H1 (cell line): ENCODE results near the gene LRRK1. TPM values are rescaled to one million over a fixed set of nuclear protein-coding genes. Genes with fewer than 3 reads are reported as not detected.

Experiments used
- BCL11A ChIP-seq, 2 experiments: IDR thresholded peaks; one replicate each; pipeline ENCODE4 v1.6.1; 2011; ENCODE audit warnings: low read depth in 2 of 2, low read length in 2 of 2, mild to moderate bottlenecking in 2 of 2
- JUND ChIP-seq: IDR thresholded peaks from 2 replicates; pipeline ENCODE4 v1.6.1; 2011; ENCODE audit warnings: mild to moderate bottlenecking, improper control_type of control experiment, low read length
- TEAD4 ChIP-seq: IDR thresholded peaks from 2 replicates; pipeline ENCODE4 v1.6.1; 2012; ENCODE audit warnings: low read depth, low read length, inconsistent platforms, mixed read lengths
- polyA plus RNA-seq, 7 experiments: library from polyadenylated mRNA; depleted of rRNA in 3 of 7; stranded (reverse) in 5 of 7; unstranded in 2 of 7; fragments of >200 nt in 5 of 7; fragments of 200-250 nt in 2 of 7; gene quantifications; 1 replicate in 5 of 7; 2 replicates in 1 of 7; 4 replicates in 1 of 7; pipeline versions ENCODE4 v1.2.1 to v1.2.3, GENCODE V29; 2011 to 2013; ENCODE audit warnings: missing spikeins in 2 of 7, mixed read lengths in 2 of 7
- total RNA-seq: library from RNA; stranded (reverse); fragmentation: NEBNext Ultra II Directional; extraction: Animal tissue kit (Norgen Biotek cat#: 25700); gene quantifications from 2 replicates; pipeline ENCODE4 v1.2.1, GENCODE V29; 2021
- TF ChIP-seq, protein P1 (sequence below): fragments of 300-600 bp; sonication (generic); IDR thresholded peaks from 2 replicates; pipeline ENCODE4 v1.7.1; 2012; ENCODE audit warnings: low read length, moderate library complexity, mild to moderate bottlenecking, inconsistent platforms; ENCODE audit not compliant: insufficient replicate concordance

The LRRK1 gene
- total and polyA plus RNA-seq, 2 of the 8 experiments (the other 6 are each of a cell fraction or from before 2014, with no cell fraction given) = 1.2 to 3.6 TPM

DNA sequence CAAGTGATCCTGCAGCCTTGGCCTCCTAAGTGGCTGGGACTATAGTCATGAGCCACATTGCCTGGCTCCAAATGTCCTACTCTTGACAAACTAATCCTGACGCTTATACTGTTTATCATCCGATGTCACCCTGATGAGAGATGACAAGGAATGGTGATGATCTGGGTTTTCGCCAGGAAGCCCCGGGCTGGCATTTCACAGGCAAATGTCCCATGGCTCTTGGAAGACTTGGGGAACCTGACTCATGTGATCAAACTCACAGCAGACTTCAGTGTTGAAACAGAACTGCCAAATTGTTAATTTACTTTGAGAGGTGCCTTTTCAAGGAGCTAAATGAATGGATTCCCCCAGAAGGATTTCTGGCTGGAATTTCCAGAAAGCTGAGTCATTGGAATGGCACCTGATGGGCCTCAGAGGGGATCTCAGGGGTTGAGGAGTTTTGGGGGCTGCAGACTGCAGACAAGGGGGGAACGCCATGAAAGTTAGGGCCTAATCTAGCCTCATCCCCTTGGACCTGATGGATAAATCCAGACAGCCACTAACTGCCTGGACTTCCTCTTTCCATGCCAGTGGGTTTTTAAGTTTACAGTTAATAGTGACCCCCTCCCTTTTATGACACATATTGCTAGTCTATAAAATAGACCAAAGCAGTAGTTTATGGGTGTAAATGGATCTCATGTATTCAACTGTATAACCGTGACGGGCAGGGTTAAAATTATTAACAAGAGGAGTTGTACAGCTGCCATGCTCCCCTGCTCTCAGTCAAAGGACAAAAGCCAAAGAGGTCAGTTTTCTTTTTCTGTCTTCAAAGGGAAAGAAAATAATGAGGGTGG is 186.1 kb downstream of the LRRK1 start (continued):
- TF ChIP-seq, protein P1, sequence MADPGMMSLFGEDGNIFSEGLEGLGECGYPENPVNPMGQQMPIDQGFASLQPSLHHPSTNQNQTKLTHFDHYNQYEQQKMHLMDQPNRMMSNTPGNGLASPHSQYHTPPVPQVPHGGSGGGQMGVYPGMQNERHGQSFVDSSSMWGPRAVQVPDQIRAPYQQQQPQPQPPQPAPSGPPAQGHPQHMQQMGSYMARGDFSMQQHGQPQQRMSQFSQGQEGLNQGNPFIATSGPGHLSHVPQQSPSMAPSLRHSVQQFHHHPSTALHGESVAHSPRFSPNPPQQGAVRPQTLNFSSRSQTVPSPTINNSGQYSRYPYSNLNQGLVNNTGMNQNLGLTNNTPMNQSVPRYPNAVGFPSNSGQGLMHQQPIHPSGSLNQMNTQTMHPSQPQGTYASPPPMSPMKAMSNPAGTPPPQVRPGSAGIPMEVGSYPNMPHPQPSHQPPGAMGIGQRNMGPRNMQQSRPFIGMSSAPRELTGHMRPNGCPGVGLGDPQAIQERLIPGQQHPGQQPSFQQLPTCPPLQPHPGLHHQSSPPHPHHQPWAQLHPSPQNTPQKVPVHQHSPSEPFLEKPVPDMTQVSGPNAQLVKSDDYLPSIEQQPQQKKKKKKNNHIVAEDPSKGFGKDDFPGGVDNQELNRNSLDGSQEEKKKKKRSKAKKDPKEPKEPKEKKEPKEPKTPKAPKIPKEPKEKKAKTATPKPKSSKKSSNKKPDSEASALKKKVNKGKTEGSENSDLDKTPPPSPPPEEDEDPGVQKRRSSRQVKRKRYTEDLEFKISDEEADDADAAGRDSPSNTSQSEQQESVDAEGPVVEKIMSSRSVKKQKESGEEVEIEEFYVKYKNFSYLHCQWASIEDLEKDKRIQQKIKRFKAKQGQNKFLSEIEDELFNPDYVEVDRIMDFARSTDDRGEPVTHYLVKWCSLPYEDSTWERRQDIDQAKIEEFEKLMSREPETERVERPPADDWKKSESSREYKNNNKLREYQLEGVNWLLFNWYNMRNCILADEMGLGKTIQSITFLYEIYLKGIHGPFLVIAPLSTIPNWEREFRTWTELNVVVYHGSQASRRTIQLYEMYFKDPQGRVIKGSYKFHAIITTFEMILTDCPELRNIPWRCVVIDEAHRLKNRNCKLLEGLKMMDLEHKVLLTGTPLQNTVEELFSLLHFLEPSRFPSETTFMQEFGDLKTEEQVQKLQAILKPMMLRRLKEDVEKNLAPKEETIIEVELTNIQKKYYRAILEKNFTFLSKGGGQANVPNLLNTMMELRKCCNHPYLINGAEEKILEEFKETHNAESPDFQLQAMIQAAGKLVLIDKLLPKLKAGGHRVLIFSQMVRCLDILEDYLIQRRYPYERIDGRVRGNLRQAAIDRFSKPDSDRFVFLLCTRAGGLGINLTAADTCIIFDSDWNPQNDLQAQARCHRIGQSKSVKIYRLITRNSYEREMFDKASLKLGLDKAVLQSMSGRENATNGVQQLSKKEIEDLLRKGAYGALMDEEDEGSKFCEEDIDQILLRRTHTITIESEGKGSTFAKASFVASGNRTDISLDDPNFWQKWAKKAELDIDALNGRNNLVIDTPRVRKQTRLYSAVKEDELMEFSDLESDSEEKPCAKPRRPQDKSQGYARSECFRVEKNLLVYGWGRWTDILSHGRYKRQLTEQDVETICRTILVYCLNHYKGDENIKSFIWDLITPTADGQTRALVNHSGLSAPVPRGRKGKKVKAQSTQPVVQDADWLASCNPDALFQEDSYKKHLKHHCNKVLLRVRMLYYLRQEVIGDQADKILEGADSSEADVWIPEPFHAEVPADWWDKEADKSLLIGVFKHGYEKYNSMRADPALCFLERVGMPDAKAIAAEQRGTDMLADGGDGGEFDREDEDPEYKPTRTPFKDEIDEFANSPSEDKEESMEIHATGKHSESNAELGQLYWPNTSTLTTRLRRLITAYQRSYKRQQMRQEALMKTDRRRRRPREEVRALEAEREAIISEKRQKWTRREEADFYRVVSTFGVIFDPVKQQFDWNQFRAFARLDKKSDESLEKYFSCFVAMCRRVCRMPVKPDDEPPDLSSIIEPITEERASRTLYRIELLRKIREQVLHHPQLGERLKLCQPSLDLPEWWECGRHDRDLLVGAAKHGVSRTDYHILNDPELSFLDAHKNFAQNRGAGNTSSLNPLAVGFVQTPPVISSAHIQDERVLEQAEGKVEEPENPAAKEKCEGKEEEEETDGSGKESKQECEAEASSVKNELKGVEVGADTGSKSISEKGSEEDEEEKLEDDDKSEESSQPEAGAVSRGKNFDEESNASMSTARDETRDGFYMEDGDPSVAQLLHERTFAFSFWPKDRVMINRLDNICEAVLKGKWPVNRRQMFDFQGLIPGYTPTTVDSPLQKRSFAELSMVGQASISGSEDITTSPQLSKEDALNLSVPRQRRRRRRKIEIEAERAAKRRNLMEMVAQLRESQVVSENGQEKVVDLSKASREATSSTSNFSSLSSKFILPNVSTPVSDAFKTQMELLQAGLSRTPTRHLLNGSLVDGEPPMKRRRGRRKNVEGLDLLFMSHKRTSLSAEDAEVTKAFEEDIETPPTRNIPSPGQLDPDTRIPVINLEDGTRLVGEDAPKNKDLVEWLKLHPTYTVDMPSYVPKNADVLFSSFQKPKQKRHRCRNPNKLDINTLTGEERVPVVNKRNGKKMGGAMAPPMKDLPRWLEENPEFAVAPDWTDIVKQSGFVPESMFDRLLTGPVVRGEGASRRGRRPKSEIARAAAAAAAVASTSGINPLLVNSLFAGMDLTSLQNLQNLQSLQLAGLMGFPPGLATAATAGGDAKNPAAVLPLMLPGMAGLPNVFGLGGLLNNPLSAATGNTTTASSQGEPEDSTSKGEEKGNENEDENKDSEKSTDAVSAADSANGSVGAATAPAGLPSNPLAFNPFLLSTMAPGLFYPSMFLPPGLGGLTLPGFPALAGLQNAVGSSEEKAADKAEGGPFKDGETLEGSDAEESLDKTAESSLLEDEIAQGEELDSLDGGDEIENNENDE = no peak
- TF ChIP-seq TEAD4 = 0 out of 2 replicates have a peak, but pooled peaks have one; percentile 17
- TF ChIP-seq JUND = peak; percentile 68; the same call in 1 of the 2 replicates
- no peak for TF ChIP-seq BCL11A (IDR thresholded peaks at IDR 0.05; ENCODE audit: low read depth in 2 of 2, low read length in 2 of 2)
